Stimulated activated CD4-positive, alpha-beta T cell treated with anti-CD3 and anti-CD28 coated beads, Interleukin-1b, Interleukin-23, amount 100 ng/mL, for 48 hours (primary cell): Measurements from ENCODE around the gene GTF2A1L.
"Not testable (repeated sequence)": the region's sequence is repeated elsewhere in the genome, so short reads cannot be mapped to it uniquely, and the experiment has no call there.

Experiments
- DNase-seq: peaks from one replicate; pipeline ENCODE4 v3.0.0-alpha.2; 2020

Gene GTF2A1L

GRCh38 chr2:48617618-48618017 lies at the start of gene GTF2A1L:
Gene GTF2A1L (plus strand): TSS chr2:48617856. CDS start chr2:48617875, 19 bp downstream.
- DNase-seq, result no peak

GRCh38 chr2:48568547-48568946 lies 49.1 kb upstream of the GTF2A1L start:
- DNase-seq, result no peak

GRCh38 chr2:48569433-48569832 lies 48.2 kb upstream of the GTF2A1L start:
- no peak for DNase-seq

DNA sequence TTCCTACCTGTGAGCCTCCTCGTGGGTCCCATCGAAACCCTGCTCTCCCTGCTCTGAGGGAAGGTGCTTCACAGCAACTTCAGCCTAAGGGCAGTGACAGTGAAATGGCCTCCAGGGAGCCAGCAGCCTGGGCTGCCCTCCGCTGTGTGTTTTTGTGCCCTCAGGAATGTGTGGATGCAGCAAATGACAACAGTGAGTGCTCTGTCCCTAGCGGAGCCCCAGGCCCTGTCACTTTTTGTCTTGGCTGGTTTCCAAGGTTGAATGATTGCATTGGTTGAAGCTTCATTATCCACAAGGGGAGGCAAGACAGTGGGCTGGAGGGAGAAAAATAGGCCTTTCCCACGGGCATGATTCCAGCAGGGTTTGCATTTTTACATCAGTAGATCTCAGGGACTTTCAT lies 44.8 kb upstream of the GTF2A1L start:
- no peak for DNase-seq

DNA sequence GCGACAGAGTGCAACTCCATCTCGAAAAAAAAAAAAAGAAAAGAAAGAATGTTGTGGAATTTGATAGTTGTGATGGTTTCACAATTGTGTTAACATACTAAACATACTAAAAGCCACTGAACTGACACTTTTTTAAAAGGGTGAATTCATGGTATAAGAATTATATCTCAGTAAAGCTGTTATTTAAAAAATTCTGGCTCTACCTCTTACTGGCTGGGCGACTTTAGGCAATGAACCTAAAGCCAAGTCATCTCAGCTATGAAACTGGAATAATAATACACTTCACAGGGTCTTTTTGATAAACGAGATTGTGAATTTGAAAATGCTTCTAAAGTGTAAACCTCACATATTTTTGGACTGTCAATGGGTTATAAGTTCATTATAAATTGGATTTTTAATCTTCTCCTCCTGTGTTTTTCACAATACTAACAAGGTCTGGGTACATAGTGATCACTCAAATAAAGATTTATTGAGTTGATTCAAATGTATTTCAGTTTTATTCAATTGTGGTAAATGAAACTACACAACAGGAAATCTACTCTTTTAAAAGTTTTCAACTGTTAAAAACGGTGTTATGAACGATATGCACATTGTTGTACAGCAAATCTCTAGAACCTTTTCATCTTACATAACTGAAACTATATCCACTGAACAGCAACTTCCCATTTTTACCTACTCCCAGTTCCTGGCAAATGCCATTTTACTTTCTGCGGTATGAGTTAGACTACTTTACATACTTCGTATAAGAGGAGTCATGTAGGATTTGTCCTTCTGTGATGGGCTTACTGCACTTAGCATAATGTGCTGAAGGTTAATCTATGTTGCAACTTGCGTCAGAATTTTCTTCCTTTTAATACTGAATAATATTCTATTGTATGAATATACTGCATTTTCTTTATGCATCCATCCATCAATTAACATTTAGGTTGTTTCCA lies 43.0 kb upstream of the GTF2A1L start:
- no peak for DNase-seq

- DNase-seq, result no peak
Measured at GRCh38 chr2:48578313-48578712, 39.3 kb upstream of the GTF2A1L start.

DNA sequence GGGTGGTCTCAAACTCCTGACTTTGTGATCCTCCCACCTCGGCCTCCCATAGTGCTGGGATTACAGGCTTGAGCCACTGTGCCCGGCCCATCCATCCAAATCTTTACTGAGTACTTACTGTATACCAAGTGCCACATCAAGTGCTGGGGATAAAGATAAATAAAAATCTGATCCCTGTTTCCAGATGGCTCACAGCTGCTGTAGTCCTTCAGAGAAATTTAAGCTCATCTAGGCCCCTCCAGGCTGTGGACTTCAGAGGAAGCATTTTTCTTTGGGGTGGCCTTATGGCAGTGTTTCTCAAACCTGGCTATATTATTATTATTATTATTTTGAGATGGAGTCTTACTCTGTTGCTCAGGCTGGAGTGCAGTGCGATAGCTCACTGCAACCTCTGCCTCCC lies 33.7 kb upstream of the GTF2A1L start:
- no peak for DNase-seq

GRCh38 chr2:48584551-48584950 lies 33.1 kb upstream of the GTF2A1L start:
- DNase-seq, result no peak

- DNase-seq, result no peak
Measured at GRCh38 chr2:48586433-48586832, 31.2 kb upstream of the GTF2A1L start.

DNA sequence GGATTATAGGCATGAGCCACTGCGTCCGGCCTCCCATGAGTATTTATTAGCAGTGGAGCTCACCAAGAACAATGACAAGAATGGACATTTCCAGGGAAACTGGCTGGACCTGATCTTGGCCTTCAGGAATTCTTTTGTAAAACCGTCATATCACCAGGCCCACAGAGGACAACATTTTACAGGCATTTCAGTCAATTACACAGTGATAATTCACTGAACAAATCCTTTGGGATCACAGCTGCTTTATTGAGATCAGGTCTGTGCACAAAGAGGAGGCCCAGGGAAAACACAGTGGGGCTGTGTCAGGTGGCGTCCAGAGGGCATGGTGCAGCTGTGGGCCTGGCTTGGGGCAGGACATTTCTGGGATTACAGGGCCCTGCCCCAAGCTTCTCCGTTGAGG lies 30.1 kb upstream of the GTF2A1L start:
- DNase-seq, result no peak

DNA sequence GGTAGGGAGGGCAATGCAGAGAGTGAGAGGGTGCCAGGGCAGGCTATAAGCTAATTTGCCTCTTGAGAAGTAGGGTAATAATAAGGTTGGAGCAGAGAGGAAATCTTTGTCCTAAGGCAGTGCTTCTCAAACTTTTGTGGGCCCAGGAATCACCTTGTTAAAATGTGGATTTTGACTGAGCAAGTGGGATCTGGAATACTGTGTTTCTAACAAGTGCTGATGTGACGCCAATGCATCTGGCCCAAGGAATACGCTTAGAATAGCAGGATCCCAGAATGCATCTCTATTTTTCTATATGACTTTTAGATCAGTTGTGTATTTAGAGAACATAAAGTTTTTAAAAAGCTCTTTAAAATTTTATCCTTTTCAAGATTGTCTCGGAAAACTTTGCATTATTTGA lies 29.7 kb upstream of the GTF2A1L start:
- no peak for DNase-seq

GRCh38 chr2:48588745-48589144 lies 28.9 kb upstream of the GTF2A1L start:
- no peak for DNase-seq

GRCh38 chr2:48589170-48589767 lies 28.4 kb upstream of the GTF2A1L start:
- DNase-seq, result no peak

DNA sequence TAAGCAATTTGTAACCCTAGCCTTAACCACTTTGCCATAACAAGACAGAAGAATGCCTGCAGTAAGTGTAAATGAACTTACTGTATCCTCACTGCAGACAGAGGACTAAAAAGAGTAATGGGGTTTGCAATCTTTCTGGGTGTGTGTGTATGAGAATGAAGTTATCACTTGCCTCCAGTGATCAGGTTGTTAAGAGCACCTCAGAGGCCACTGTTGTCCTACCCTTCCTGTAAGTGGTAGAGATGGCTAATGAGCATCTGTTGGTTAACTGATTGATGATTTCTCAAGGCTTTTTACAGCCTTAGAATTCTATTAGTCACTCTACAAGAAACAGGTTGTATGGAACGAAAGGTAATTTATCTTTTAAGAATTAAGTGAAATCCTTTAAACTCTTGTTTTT lies 27.6 kb upstream of the GTF2A1L start:
- no peak for DNase-seq

DNA sequence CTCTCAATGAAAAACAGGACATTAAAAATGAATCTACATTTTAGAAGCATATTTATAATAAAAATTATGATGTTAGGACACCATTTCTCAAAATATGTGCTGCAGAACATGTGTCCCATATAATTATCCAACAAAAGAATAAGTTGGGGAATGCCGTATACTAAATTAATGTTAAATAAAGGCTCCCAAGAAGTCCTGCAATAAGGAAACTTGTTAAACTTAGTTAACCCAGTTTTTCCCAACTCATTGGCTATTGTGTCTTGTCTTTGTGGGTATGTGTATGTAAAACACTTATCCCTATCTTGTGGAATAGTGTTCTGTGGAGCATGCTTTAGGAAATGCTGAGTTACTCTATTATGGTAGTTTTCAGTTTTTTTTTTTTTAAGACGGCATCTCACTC lies 25.6 kb upstream of the GTF2A1L start:
- DNase-seq, result no peak

GRCh38 chr2:48596751-48597150 lies 20.9 kb upstream of the GTF2A1L start:
- DNase-seq, result not testable (repeated sequence)

- no peak for DNase-seq
Measured at GRCh38 chr2:48597492-48597891, 20.2 kb upstream of the GTF2A1L start.

DNA sequence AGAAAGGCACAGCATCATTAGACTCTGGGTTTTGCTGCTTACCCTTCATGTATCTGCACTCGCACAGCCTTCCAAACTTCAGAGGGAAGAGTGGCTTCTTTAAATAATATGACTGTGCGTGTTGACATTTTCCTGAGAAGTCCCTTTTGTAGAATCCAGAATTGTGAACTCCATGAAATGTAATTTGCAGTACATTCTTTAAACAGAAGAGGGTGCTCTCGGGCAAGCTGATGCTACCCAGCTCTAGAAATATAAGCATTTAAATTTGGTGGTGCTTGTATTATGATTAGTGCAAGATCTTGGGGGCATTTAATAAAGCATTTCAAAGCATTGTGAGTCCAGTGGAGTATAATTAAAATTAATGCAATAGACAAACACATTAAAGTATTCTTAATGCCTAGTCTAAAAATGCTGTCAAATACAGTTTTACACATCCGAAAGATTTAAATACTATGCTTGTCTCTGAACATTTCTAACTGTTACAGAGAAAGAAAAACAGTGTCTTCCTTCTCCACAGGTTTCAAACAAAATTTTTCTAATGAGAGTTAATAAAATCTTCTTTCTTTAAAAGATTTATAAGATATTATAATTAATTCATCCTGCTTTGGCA lies 17.3 kb upstream of the GTF2A1L start:
- no peak for DNase-seq

GRCh38 chr2:48600917-48601316 lies 16.7 kb upstream of the GTF2A1L start:
- no peak for DNase-seq

- DNase-seq, result no peak
Measured at GRCh38 chr2:48601349-48601748, 16.3 kb upstream of the GTF2A1L start.

DNA sequence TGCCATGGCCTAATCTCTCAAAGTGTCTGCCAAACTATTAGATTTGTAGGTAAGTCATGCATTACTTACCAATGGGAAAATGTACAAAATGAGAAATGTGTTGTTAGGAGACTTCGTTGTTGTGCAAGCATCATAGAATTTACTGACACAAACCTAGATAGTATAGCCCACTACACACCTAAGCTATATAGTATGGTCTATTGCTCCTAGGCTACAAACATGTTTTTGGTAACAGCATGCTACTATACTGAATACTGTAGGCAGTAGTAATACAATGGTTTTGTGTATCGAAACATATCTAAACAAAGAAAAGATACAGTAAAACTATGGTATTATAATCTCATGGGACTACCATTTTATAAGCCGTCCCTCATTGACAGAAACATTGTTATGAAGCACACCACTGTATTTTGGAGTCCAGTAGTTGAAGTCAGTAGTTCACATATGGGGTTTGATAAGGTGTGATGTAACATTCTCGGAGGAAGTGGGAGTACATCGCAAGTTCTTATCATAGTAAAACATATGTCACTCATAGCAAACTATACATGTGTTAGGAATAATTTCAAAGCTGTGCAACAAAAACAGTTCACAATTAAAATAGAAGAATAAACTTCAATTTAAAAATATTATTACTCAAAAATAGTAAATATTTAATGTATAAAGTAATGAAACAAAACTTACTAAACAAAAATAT lies 12.0 kb upstream of the GTF2A1L start:
- no peak for DNase-seq

GRCh38 chr2:48607307-48608014 lies 10.2 kb upstream of the GTF2A1L start:
- no peak for DNase-seq

DNA sequence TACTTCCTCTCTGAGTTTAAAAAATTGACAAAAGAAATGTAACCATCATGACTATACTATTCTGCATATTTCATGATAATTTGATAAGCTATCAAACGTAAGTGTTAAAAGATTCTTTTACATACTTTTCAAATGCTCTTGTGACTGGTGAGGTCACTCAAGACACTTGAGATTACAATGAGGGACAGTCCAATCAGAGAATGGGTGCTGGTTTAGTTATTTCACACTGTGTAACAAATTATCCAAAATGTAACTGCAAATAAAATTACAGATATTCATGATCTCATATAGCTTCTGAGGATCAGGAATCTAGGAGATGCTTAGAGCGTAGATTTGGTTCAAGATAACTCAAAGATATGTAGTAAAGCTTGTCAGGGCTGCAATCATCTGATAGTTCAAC lies 4.4 kb upstream of the GTF2A1L start:
- no peak for DNase-seq
